OCI-LY1 (cell line): ENCODE data around the gene CAPG.

Source experiments
- EZH2 ChIP-seq: fragments of 200-600 bp; sonication (generic), shearing (Covaris generic); IDR thresholded peaks from 2 replicates; pipeline ENCODE4 v1.8.0; 2017; ENCODE audit warnings: borderline replicate concordance, mixed run types, mild to moderate bottlenecking, antibody characterized with exemption, low read length, moderate library complexity, mixed read lengths
- TF ChIP-seq, protein P1 (sequence below): fragments of 200-600 bp; sonication (generic), shearing (Covaris generic); IDR thresholded peaks from 2 replicates; pipeline ENCODE4 v1.5.1; 2017; ENCODE audit warnings: mild to moderate bottlenecking, antibody characterized with exemption, low read length, moderate library complexity, mixed read lengths

DNA sequence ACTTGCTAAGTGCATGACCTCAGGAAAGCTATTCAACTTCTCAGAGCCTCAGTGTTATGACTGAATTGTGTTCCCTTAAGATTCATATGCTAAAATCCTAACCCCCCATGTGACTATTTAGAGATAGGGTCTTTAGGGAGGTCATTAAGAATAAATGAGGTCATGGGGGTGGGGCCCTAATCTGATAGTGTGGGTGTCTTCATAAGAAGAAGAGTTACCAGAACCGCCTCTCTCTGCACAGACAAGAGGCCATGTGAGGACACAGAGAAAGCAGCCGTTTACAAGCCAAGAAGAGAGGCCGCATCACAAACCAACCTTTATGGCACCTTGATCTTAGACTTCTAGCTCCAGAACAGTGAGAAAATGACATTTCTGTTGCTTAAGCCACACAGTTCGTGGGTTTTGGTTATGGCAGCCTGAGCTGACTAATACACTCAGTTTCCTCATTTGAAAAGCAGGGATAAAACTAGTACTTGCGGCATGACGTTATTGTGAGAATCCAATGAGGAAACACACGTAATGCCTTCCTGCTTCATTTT lies 18.2 kb upstream of the CAPG start:
- TF ChIP-seq, protein P1, sequence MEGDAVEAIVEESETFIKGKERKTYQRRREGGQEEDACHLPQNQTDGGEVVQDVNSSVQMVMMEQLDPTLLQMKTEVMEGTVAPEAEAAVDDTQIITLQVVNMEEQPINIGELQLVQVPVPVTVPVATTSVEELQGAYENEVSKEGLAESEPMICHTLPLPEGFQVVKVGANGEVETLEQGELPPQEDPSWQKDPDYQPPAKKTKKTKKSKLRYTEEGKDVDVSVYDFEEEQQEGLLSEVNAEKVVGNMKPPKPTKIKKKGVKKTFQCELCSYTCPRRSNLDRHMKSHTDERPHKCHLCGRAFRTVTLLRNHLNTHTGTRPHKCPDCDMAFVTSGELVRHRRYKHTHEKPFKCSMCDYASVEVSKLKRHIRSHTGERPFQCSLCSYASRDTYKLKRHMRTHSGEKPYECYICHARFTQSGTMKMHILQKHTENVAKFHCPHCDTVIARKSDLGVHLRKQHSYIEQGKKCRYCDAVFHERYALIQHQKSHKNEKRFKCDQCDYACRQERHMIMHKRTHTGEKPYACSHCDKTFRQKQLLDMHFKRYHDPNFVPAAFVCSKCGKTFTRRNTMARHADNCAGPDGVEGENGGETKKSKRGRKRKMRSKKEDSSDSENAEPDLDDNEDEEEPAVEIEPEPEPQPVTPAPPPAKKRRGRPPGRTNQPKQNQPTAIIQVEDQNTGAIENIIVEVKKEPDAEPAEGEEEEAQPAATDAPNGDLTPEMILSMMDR: no peak
- no peak for TF ChIP-seq EZH2
